Thyroid gland (tissue), 4 donors: ENCODE results near the gene ADCK1. TPM values are rescaled to one million over a fixed set of nuclear protein-coding genes. Genes with fewer than 3 reads are reported as not detected.

Experiments used
- DNase-seq, 2 donors: peaks; one replicate each; pipeline ENCODE4 v3.0.0-alpha.2; 2019
- H3K27ac ChIP-seq, 3 donors: fragments of 200-600 bp; sonication (generic); 1 replicate in 2 of 3; 2 replicates in 1 of 3; pipeline ENCODE4 v1.5.1; 2016 to 2019; ENCODE audit warnings: mild to moderate bottlenecking in 1 of 3, moderate library complexity in 1 of 3
- H3K27me3 ChIP-seq: fragments of 200-600 bp; sonication (generic); one replicate; pipeline ENCODE4 v1.5.1; 2019
- H3K36me3 ChIP-seq, 2 donors: fragments of 200-600 bp; sonication (generic); one replicate each; pipeline ENCODE4 v1.5.1; 2016 to 2019
- H3K4me1 ChIP-seq, 2 donors: fragments of 200-600 bp; sonication (generic); one replicate each; pipeline ENCODE4 v1.5.1; 2017 to 2019
- H3K4me3 ChIP-seq, 3 donors: fragments of 200-600 bp; sonication (generic); replicated peaks in 1 of 3; 1 replicate in 2 of 3; 2 replicates in 1 of 3; pipeline ENCODE4 v1.5.1; 2016; ENCODE audit warnings: mild to moderate bottlenecking in 1 of 3
- H3K9me3 ChIP-seq: fragments of 200-600 bp; sonication (generic); one replicate; pipeline ENCODE4 v1.5.1; 2017
- CTCF ChIP-seq, 6 experiments: fragments of 200-600 bp in 3 of 6; fragments of 450-650 bp in 3 of 6; sonication (generic) in 3 of 6; IDR thresholded peaks; one replicate each; pipeline ENCODE4 v1.5.1; 2016 to 2019; ENCODE audit warnings: antibody characterized with exemption in 6 of 6, mild to moderate bottlenecking in 2 of 6, inconsistent platforms in 1 of 6, moderate library complexity in 1 of 6
- POLR2A ChIP-seq, 2 donors: fragments of 450-650 bp; IDR thresholded peaks; one replicate each; pipeline ENCODE4 v1.6.1; 2017; ENCODE audit warnings: antibody characterized with exemption in 2 of 2, mild to moderate bottlenecking in 2 of 2, moderate library complexity in 1 of 2
- WGBS, 2 donors: methylation state at CpG; one replicate each; pipeline ENCODE4 v1.1.5; 2017; 5-methylcytosine and 5-hydroxymethylcytosine counted together
- intact Hi-C: fragments of 100-400 bp; cut with DNase I; formaldehyde crosslinking; loops from one replicate; pipeline ENCODE4 v1.15.1; 2023
- total RNA-seq, 4 donors: library from RNA; depleted of rRNA; stranded (reverse); fragments of >200 nt; gene quantifications; one replicate each; pipeline ENCODE4 v1.2.3, GENCODE V29; 2016

ADCK1 gene
- total RNA-seq, 4 donors from 2014 or later = 4.0 to 13.5 (median 12.1) TPM

- Histone ChIP-seq H3K36me3 (no peaks in the 10 kb centered on the region), H3K4me3 (no peak overlapping the region), H3K4me1 (no peaks in the 10 kb centered on the region), H3K27me3 (no peaks in the 10 kb centered on the region), H3K27ac (no peak overlapping the region), H3K9me3 (no peaks in the 10 kb centered on the region)
- intact Hi-C loops = no loop called here
- no peak for TF ChIP-seq POLR2A (IDR thresholded peaks at IDR 0.05)
- TF ChIP-seq CTCF (IDR thresholded peaks at IDR 0.05) = no peak
- no peak for DNase-seq
- WGBS, 2 donors = 83 to 94% methylated on average over 6 to 8 of the region's 8 CpGs
These were observed 104.2 kb downstream of the ADCK1 start for GRCh38 chr14:77903937-77904617.

GRCh38 chr14:77906446-77906845 lies 106.5 kb downstream of the ADCK1 start:
- intact Hi-C loops = no loop called here
- TF ChIP-seq POLR2A (IDR thresholded peaks at IDR 0.05) (no peak), CTCF (IDR thresholded peaks at IDR 0.05) (no peak)
- H3K4me3 ChIP-seq = no peak overlapping the region
- DNase-seq = no peak
- no peaks in the 10 kb centered on the region for H3K27me3 ChIP-seq
- no peak overlapping the region for H3K27ac ChIP-seq
- H3K36me3 ChIP-seq = no peaks in the 10 kb centered on the region
- no peaks in the 10 kb centered on the region for H3K4me1 ChIP-seq
- H3K9me3 ChIP-seq = no peaks in the 10 kb centered on the region
- 90 to 97% methylated on average over 1 of the region's 1 CpG for WGBS, 2 donors

GRCh38 chr14:77908847-77909246 lies 108.9 kb downstream of the ADCK1 start:
- H3K4me1 ChIP-seq = no peaks in the 10 kb centered on the region
- WGBS, 2 donors = 92 to 98% methylated on average over 4 of the region's 4 CpGs
- no peak for DNase-seq

GRCh38 chr14:77909911-77910310 lies 110.0 kb downstream of the ADCK1 start:
- intact Hi-C loops = no loop called here
- no peak for TF ChIP-seq CTCF (IDR thresholded peaks at IDR 0.05)
- TF ChIP-seq POLR2A (IDR thresholded peaks at IDR 0.05) = no peak

More at GRCh38 chr14:77908847-77909246, 108.9 kb downstream of the ADCK1 start:
- Histone ChIP-seq H3K9me3 (no peaks in the 10 kb centered on the region), H3K27me3 (no peaks in the 10 kb centered on the region), H3K27ac (no peak overlapping the region), H3K36me3 (no peaks in the 10 kb centered on the region), H3K4me3 (no peak overlapping the region)
- intact Hi-C loops = no loop called here
- TF ChIP-seq CTCF (IDR thresholded peaks at IDR 0.05) = no peak
- TF ChIP-seq POLR2A (IDR thresholded peaks at IDR 0.05) = no peak

GRCh38 chr14:77910506-77910905 lies 110.6 kb downstream of the ADCK1 start:
- DNase-seq = no peak
- TF ChIP-seq POLR2A (IDR thresholded peaks at IDR 0.05) (no peak), CTCF (IDR thresholded peaks at IDR 0.05) (no peak)
- intact Hi-C loops = no loop called here
- Histone ChIP-seq H3K27me3 (no peaks in the 10 kb centered on the region), H3K27ac (no peak overlapping the region), H3K36me3 (no peaks in the 10 kb centered on the region), H3K4me3 (no peak overlapping the region), H3K9me3 (no peaks in the 10 kb centered on the region), H3K4me1 (no peaks in the 10 kb centered on the region)
- 80 to 86% methylated on average over 8 of the region's 8 CpGs for WGBS, 2 donors

More at GRCh38 chr14:77909911-77910310, 110.0 kb downstream of the ADCK1 start:
- WGBS, 2 donors = 80 to 83% methylated on average over 3 of the region's 3 CpGs
- no peaks in the 10 kb centered on the region for H3K9me3 ChIP-seq
- no peak overlapping the region for H3K4me3 ChIP-seq
- H3K36me3 ChIP-seq = no peaks in the 10 kb centered on the region
- H3K27ac ChIP-seq = no peak overlapping the region
- no peak for DNase-seq
- no peaks in the 10 kb centered on the region for H3K27me3 ChIP-seq
- H3K4me1 ChIP-seq = no peaks in the 10 kb centered on the region
